Parathyroid adenoma (tissue), 2 donors: Measurements from ENCODE around the gene FAM83C.

Source experiments
- H2AFZ ChIP-seq: fragments of 300-600 bp; sonication (generic); one replicate; pipeline ENCODE4 v1.7.0; 2017; ENCODE audit warnings: antibody characterized with exemption, mild to moderate bottlenecking
- H3K27ac ChIP-seq: fragments of 300-600 bp; sonication (generic); one replicate; pipeline ENCODE4 v1.7.0; 2017
- H3K27me3 ChIP-seq: fragments of 300-600 bp; sonication (generic); one replicate; pipeline ENCODE4 v1.7.0; 2017; ENCODE audit warnings: low read length; ENCODE audit not compliant: control insufficient read depth, insufficient read depth
- H3K36me3 ChIP-seq: fragments of 300-600 bp; sonication (generic); one replicate; pipeline ENCODE4 v1.7.0; 2017; ENCODE audit warnings: low read length; ENCODE audit not compliant: control insufficient read depth, insufficient read depth
- H3K4me1 ChIP-seq: fragments of 300-600 bp; sonication (generic); one replicate; pipeline ENCODE4 v1.7.0; 2017; ENCODE audit warnings: control low read depth
- H3K4me2 ChIP-seq: fragments of 300-600 bp; sonication (generic); one replicate; pipeline ENCODE4 v1.7.0; 2017; ENCODE audit warnings: low read length
- H3K4me3 ChIP-seq: fragments of 300-600 bp; sonication (generic); one replicate; pipeline ENCODE4 v1.7.0; 2017; ENCODE audit warnings: low read depth, low read length
- H3K79me2 ChIP-seq: fragments of 300-600 bp; sonication (generic); one replicate; pipeline ENCODE4 v1.7.0; 2017; ENCODE audit warnings: control low read depth
- H3K9ac ChIP-seq: fragments of 300-600 bp; sonication (generic); one replicate; pipeline ENCODE4 v1.7.0; 2017; ENCODE audit warnings: mild to moderate bottlenecking
- H3K9me3 ChIP-seq: fragments of 300-600 bp; sonication (generic); one replicate; pipeline ENCODE4 v1.7.0; 2017; ENCODE audit warnings: low read length; ENCODE audit not compliant: control insufficient read depth
- CTCF ChIP-seq: fragments of 300-600 bp; sonication (generic); IDR thresholded peaks from one replicate; pipeline ENCODE4 v1.7.0; 2017; ENCODE audit warnings: antibody characterized with exemption, mild to moderate bottlenecking
- donor health status: primary hyperparathyroidism.

FAM83C gene

GRCh38 chr20:35235881-35236280 is 56.3 kb downstream of the FAM83C start:
- Histone ChIP-seq H3K9me3 (no peaks in the 10 kb centered on the region), H3K27me3 (no peaks in the 10 kb centered on the region), H3K27ac (no peak overlapping the region), H3K4me1 (no peaks in the 10 kb centered on the region), H2AFZ (no peak overlapping the region), H3K36me3 (no peaks in the 10 kb centered on the region), H3K4me3 (no peak overlapping the region), H3K79me2 (peaks cover 17% of the 10 kb centered on the region), H3K9ac (no peak overlapping the region), H3K4me2 (no peak overlapping the region)
- TF ChIP-seq CTCF = no peak
